ENCODE measurements around the gene DNMT3B.
"Not testable (repeated sequence)": the region's sequence is repeated elsewhere in the genome, so short reads cannot be mapped to it uniquely, and the experiment has no call there.

GRCh38 chr20:32797571-32797970 is 35.4 kb downstream of the DNMT3B start:
- not testable (repeated sequence) for TF ChIP-seq CTCF (IDR thresholded peaks at IDR 0.05; ENCODE audit: low read length); EZH2 (IDR thresholded peaks at IDR 0.05; ENCODE audit: borderline replicate concordance, low read length)

Measured in OCI-LY1 (cell line).